ENCODE results near the gene DDHD1.
"Not testable (repeated sequence)": the region's sequence is repeated elsewhere in the genome, so short reads cannot be mapped to it uniquely, and the experiment has no call there.

DDHD1 gene

GRCh38 chr14:53126731-53127130, 26.4 kb downstream of the DDHD1 start:
- H3K27me3 ChIP-seq (ENCODE audit: low read length), result no peaks in the 10 kb centered on the region
- H3K9me3 ChIP-seq (ENCODE audit: insufficient read depth, low read length), result no peaks in the 10 kb centered on the region
- peak overlapping the region; percentile 41 for H3K9ac ChIP-seq (ENCODE audit: low read length)
- peaks cover 24% of the 10 kb centered on the region; the same call in 1 of the 2 replicates for H3F3A ChIP-seq (ENCODE audit: insufficient read depth)
- no peak overlapping the region for H2AFZ ChIP-seq (ENCODE audit: low read depth, low read length, severe bottlenecking)
- H3K79me2 ChIP-seq (ENCODE audit: insufficient read depth, low read length), result peaks cover 98% of the 10 kb centered on the region
- TF ChIP-seq EZH2phosphoT487 (conservative IDR thresholded peaks at IDR 0.05; ENCODE audit: low read length) (no peak), CTCF (IDR thresholded peaks at IDR 0.05; ENCODE audit: insufficient read depth, low read length, poor library complexity, severe bottlenecking) (no peak)
- peak overlapping the region; percentile 15 for H3K4me3 ChIP-seq (ENCODE audit: insufficient read depth, low read length, poor library complexity, severe bottlenecking)
- no peaks in the 10 kb centered on the region for H3K9me2 ChIP-seq (replicated peaks; ENCODE audit: insufficient read depth, low read length)
- H4K20me1 ChIP-seq (ENCODE audit: low read depth, low read length), result no peaks in the 10 kb centered on the region
- H3K4me2 ChIP-seq (ENCODE audit: low read depth, low read length, poor library complexity, severe bottlenecking), result peak overlapping the region; percentile 67
- no peaks in the 10 kb centered on the region for H3K36me3 ChIP-seq (ENCODE audit: low read length)
- H3K27ac ChIP-seq (ENCODE audit: low read depth, low read length), result peak overlapping the region; percentile 89

- Histone ChIP-seq H4K20me1 (ENCODE audit: low read depth, low read length) (0 out of 2 replicates have a peak, but pooled peaks cover 3% of the 10 kb centered on the region), H3K9me2 (replicated peaks; ENCODE audit: insufficient read depth, low read length) (no peaks in the 10 kb centered on the region), H3K4me2 (ENCODE audit: low read depth, low read length, poor library complexity, severe bottlenecking) (peak overlapping the region; percentile 7), H3K27ac (ENCODE audit: low read depth, low read length) (peak overlapping the region; percentile 28; the same call in 1 of the 2 replicates), H3K36me3 (ENCODE audit: low read length) (no peaks in the 10 kb centered on the region), H3K9ac (ENCODE audit: low read length) (no peak overlapping the region), H3K27me3 (ENCODE audit: low read length) (no peaks in the 10 kb centered on the region), H3K9me3 (ENCODE audit: insufficient read depth, low read length) (no peaks in the 10 kb centered on the region), H3F3A (ENCODE audit: insufficient read depth) (peaks cover 24% of the 10 kb centered on the region; the same call in 1 of the 2 replicates), H3K79me2 (ENCODE audit: insufficient read depth, low read length) (peaks cover 98% of the 10 kb centered on the region), H2AFZ (ENCODE audit: low read depth, low read length, severe bottlenecking) (no peak overlapping the region), H3K4me3 (ENCODE audit: insufficient read depth, low read length, poor library complexity, severe bottlenecking) (no peak overlapping the region)
- TF ChIP-seq CTCF (IDR thresholded peaks at IDR 0.05; ENCODE audit: insufficient read depth, low read length, poor library complexity, severe bottlenecking) (no peak), EZH2phosphoT487 (conservative IDR thresholded peaks at IDR 0.05; ENCODE audit: low read length) (no peak)
Measured at GRCh38 chr14:53124786-53125185, 28.3 kb downstream of the DDHD1 start.

GRCh38 chr14:53121419-53121818, 31.7 kb downstream of the DDHD1 start:
- not testable (repeated sequence) for H2AFZ ChIP-seq (ENCODE audit: low read depth, low read length, severe bottlenecking); H3K36me3 ChIP-seq (ENCODE audit: low read length); H3F3A ChIP-seq (ENCODE audit: insufficient read depth); H3K4me2 ChIP-seq (ENCODE audit: low read depth, low read length, poor library complexity, severe bottlenecking); H3K9ac ChIP-seq (ENCODE audit: low read length); H3K27ac ChIP-seq (ENCODE audit: low read depth, low read length); H3K9me3 ChIP-seq (ENCODE audit: insufficient read depth, low read length); H3K9me2 ChIP-seq (replicated peaks; ENCODE audit: insufficient read depth, low read length); H3K27me3 ChIP-seq (ENCODE audit: low read length); H3K4me3 ChIP-seq (ENCODE audit: insufficient read depth, low read length, poor library complexity, severe bottlenecking); H4K20me1 ChIP-seq (ENCODE audit: low read depth, low read length)
- peaks cover 98% of the 10 kb centered on the region for H3K79me2 ChIP-seq (ENCODE audit: insufficient read depth, low read length)

GRCh38 chr14:53117479-53117878, 35.6 kb downstream of the DDHD1 start:
- H2AFZ ChIP-seq (ENCODE audit: low read depth, low read length, severe bottlenecking); H3K36me3 ChIP-seq (ENCODE audit: low read length); H3K4me2 ChIP-seq (ENCODE audit: low read depth, low read length, poor library complexity, severe bottlenecking); H3K27ac ChIP-seq (ENCODE audit: low read depth, low read length); H3K9me3 ChIP-seq (ENCODE audit: insufficient read depth, low read length); H3K9ac ChIP-seq (ENCODE audit: low read length); H3K27me3 ChIP-seq (ENCODE audit: low read length); H4K20me1 ChIP-seq (ENCODE audit: low read depth, low read length); H3K9me2 ChIP-seq (replicated peaks; ENCODE audit: insufficient read depth, low read length); H3K4me3 ChIP-seq (ENCODE audit: insufficient read depth, low read length, poor library complexity, severe bottlenecking); H3F3A ChIP-seq (ENCODE audit: insufficient read depth): not testable (repeated sequence)
- peaks cover 100% of the 10 kb centered on the region for H3K79me2 ChIP-seq (ENCODE audit: insufficient read depth, low read length)
